GM20000 (cell line): Measurements from ENCODE around the gene LYAR.

Experiments used
- DNase-seq: peaks from one replicate; pipeline ENCODE4 v3.0.0; 2012; ENCODE audit warnings: low spot score
- CTCF ChIP-seq: IDR thresholded peaks from 2 replicates; pipeline ENCODE4 v1.5.1; 2012; ENCODE audit warnings: mild to moderate bottlenecking, control low read depth; ENCODE audit errors: extremely low read depth, missing control alignments

LYAR gene

GRCh38 chr4:4296283-4296846 lies 6.4 kb upstream of the LYAR start:
- no peak for TF ChIP-seq CTCF
- no peak for DNase-seq

GRCh38 chr4:4293279-4293678 lies 3.3 kb upstream of the LYAR start:
- TF ChIP-seq CTCF: no peak
- DNase-seq: no peak

- no peak for DNase-seq
- no peak for TF ChIP-seq CTCF
These were observed 385 bp downstream of the LYAR start for GRCh38 chr4:4289597-4289940.

- TF ChIP-seq CTCF: no peak
- DNase-seq: no peak
These were observed 899 bp downstream of the LYAR start for GRCh38 chr4:4289055-4289454.

GRCh38 chr4:4288098-4288497 lies 1.9 kb downstream of the LYAR start:
- no peak for DNase-seq
- TF ChIP-seq CTCF: no peak

- no peak for TF ChIP-seq CTCF
- no peak for DNase-seq
These were observed 4.9 kb downstream of the LYAR start for GRCh38 chr4:4284827-4285618.

- DNase-seq: no peak
- no peak for TF ChIP-seq CTCF
These were observed 8.2 kb downstream of the LYAR start for GRCh38 chr4:4281787-4282186.
